ENCODE data around the gene MMP14.

Gene MMP14

DNA sequence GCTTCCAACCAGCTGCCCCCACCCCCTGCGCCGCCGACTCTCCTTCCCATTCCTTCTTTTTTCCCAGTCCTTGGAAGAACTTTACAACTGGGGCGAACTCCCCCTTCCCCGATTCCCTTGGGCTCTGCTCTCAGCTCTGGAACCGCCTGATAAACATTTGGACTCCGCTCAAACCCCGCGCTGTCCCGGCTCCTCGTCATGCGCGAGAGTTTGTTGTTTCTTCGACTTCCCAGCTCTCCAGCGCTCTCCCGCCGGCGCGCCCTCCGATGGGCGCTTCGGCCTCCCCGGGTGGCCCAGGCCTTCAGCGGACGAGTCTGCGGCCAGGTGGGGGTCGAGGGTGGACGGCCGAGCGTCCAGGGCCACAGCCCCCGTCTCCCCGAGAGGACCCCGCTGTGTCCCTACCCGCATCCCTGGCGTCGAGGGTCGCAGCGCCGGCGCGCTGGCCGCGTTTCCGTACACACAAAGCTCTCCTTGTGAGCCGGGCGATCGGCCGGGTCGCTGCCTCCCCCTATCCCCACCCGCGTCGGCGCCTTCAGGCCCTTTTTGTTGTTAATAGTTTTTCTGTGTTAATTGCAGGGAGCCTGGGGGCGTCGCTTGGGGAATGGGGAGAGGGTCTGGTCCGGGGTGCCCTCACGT lies 847 bp downstream of the MMP14 start:
- H3K4me3 ChIP-seq (replicated peaks; ENCODE audit: low read depth, low read length), result peak overlapping the region; percentile 98
- peak; percentile 59 for DNase-seq (ENCODE audit: low read depth)
- TF ChIP-seq, protein P1, sequence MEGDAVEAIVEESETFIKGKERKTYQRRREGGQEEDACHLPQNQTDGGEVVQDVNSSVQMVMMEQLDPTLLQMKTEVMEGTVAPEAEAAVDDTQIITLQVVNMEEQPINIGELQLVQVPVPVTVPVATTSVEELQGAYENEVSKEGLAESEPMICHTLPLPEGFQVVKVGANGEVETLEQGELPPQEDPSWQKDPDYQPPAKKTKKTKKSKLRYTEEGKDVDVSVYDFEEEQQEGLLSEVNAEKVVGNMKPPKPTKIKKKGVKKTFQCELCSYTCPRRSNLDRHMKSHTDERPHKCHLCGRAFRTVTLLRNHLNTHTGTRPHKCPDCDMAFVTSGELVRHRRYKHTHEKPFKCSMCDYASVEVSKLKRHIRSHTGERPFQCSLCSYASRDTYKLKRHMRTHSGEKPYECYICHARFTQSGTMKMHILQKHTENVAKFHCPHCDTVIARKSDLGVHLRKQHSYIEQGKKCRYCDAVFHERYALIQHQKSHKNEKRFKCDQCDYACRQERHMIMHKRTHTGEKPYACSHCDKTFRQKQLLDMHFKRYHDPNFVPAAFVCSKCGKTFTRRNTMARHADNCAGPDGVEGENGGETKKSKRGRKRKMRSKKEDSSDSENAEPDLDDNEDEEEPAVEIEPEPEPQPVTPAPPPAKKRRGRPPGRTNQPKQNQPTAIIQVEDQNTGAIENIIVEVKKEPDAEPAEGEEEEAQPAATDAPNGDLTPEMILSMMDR (IDR thresholded peaks at IDR 0.05; ENCODE audit: low read length, missing control alignments), result no peak

- TF ChIP-seq, protein P1 (IDR thresholded peaks at IDR 0.05; ENCODE audit: low read length, missing control alignments), result no peak
- peak; percentile 61 for DNase-seq (ENCODE audit: low read depth)
- peak overlapping the region; percentile 98 for H3K4me3 ChIP-seq (replicated peaks; ENCODE audit: low read depth, low read length)
These were observed 1.6 kb downstream of the MMP14 start for GRCh38 chr14:22837750-22838538.

- TF ChIP-seq, protein P1 (IDR thresholded peaks at IDR 0.05; ENCODE audit: low read length, missing control alignments), result no peak
- peak; percentile 75 for DNase-seq (ENCODE audit: low read depth)
- H3K4me3 ChIP-seq (replicated peaks; ENCODE audit: low read depth, low read length), result peak overlapping the region; percentile 98
These were observed 2.3 kb downstream of the MMP14 start for GRCh38 chr14:22838631-22839041.

GRCh38 chr14:22839159-22839779 lies 2.9 kb downstream of the MMP14 start:
- peak overlapping the region; percentile 98 for H3K4me3 ChIP-seq (replicated peaks; ENCODE audit: low read depth, low read length)
- peak; percentile 58 for DNase-seq (ENCODE audit: low read depth)
- TF ChIP-seq, protein P1 (IDR thresholded peaks at IDR 0.05; ENCODE audit: low read length, missing control alignments), result no peak

GRCh38 chr14:22841311-22841710 lies 4.9 kb downstream of the MMP14 start:
- TF ChIP-seq, protein P1 (IDR thresholded peaks at IDR 0.05; ENCODE audit: low read length, missing control alignments), result no peak
- no peak overlapping the region for H3K4me3 ChIP-seq (replicated peaks; ENCODE audit: low read depth, low read length)
- no peak for DNase-seq (ENCODE audit: low read depth)

- TF ChIP-seq, protein P1 (IDR thresholded peaks at IDR 0.05; ENCODE audit: low read length, missing control alignments), result no peak
- no peak overlapping the region for H3K4me3 ChIP-seq (replicated peaks; ENCODE audit: low read depth, low read length)
- DNase-seq (ENCODE audit: low read depth), result no peak
These were observed 5.4 kb downstream of the MMP14 start for GRCh38 chr14:22841769-22842168.
